HS-5 (cell line): ENCODE measurements around the gene CCR5.
"Not testable (repeated sequence)": the region's sequence is repeated elsewhere in the genome, so short reads cannot be mapped to it uniquely, and the experiment has no call there.

Source experiments
- DNase-seq: peaks from one replicate; pipeline ENCODE4 v3.0.0-alpha.2; 2012; ENCODE audit warnings: low read depth

The CCR5 gene

GRCh38 chr3:46386205-46386604 lies 15.5 kb downstream of the CCR5 start:
- DNase-seq: peak; percentile 83

- not testable (repeated sequence) for DNase-seq
Measured at GRCh38 chr3:46388847-46389246, 18.1 kb downstream of the CCR5 start.

DNA sequence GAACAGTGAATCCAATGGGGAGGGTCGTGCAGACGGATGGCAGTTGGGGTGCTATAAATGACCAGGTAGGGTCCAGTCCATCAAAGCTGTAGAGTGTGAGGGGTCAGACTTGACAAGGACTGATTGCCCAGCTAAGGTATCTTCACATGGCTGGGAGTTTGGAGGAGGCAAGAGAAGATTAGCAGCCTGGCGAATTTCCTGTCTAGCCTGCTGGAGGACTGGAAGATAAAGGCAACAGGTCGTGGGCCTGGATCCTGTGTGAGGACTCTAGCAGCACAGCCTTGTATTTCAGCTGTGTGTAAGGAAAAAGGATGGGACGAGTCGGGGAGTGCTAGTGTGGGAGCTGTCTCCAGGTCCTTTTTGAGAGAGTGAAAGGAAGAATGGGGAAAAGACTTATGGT lies 18.6 kb downstream of the CCR5 start:
- no peak for DNase-seq

- DNase-seq: not testable (repeated sequence)
Measured at GRCh38 chr3:46391526-46391925, 20.8 kb downstream of the CCR5 start.

DNA sequence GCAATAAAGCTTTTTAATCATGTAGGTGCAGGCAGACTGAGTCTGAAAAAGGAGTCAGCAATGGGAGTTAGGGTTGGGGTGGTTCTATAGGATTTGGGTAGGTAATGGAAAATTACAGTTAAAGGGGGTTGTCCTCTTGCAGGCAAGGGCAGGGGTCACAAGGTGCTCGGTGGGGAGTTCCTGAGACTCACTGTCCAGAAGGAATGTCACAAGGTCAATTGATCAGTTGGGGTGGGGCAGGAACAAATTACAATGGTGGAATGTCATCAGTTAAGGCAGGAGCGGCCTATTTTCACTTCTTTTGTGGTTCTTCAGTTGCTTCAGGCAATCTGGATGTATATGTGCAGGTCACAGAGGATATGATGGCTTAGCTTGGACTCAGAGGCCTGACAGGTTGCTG lies 22.3 kb downstream of the CCR5 start:
- DNase-seq: no peak

DNA sequence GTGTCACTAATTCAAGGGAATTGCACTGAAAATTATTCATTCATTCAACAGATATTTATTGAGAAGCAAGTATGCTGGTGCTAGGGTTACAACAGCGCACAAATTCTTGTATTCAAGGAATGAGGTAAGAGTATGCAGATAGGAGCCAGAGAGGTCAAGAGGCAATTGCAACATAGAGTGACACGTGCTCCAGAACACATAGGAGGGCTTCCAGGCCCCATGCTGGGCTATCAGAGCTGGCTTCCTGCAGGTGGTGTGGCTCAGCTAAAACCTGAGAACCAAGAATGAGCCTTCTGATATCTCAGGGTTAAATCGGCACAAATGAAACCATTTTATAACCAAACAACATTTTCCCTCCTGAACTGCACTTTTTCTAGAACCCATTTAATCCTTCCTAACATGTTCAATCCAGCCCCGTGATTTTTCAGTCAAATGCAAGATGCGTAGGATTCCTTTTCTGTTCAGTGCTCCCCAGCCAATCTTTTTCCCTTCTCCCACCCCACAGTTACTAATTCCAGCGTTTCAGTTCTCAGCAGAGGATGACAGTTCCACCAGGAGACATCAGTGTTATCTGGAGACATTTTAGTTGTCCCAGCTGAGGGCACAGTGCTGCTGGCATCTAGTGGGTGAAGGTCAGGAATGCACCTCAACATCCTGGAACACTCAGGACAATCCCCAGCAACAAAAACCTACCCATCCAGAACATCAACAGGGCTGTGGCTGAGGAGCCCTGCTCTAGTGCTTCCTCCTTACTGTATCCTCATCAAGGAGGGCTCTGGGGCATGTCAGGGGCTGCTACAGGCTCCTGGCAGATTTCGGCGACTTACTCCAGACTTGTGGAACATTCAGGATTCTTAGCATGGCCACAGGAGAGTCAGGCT lies 23.0 kb downstream of the CCR5 start:
- peak; percentile 53 for DNase-seq

DNA sequence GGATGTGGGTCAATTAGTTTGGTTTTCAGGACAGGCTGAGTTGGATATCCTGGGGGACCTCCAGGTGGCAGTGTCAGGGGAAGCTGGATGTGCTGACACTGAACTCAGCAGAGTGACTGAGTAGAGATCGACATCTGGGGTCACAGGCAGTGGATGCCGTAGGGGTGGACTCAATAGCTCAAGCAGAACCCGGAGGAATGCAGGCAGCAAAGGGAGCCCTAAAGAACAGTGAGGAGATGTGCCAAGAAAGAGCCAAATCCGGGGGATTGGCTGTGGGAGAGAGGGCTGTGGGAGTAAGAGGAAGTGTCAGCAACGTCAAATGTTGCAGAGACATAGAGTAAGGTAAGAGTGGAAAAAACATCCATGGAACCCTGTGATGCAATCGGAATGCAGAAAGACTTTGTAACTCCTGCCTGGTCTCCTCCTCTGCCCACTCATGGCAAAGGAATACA lies 24.5 kb downstream of the CCR5 start:
- peak; percentile 46 for DNase-seq

DNA sequence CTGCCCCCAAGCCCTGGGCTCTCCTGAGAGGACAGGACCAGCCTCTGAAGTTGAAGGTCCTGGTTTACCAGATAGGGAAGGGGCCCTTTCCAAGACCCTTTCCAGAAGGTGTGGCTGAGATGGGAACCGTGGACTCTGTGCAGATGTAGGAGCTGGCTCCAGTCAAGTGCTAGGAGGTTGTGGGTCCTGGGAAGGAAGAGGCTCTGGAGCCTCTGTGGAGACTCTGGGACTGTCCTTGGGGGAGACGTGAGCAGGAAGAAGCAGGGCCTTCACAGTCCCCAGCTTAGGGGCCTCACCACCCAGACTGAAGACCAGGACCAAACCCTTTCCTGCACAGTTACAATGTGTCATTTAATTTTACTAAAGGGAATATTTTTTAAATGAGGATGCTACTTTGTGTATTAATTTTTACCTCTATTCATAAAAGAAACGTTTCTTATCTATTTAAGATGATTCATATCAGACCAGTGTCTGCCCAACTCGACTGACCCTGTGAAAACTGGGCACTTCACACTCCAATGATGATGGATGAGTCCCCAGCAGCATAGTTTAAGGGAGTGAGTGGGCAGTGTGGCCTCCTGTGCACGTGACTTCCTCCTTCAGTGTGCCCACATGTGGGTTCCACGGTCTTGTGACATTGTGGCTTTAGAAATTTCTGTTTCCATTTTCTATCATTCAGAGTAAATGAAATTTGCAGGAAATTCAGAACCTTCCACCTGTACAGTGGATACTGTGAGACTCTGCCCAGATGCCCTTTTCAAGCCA lies 25.2 kb downstream of the CCR5 start:
- DNase-seq: no peak

GRCh38 chr3:46397111-46397510 lies 26.4 kb downstream of the CCR5 start:
- DNase-seq: no peak

- DNase-seq: no peak
Measured at GRCh38 chr3:46398186-46398955, 27.6 kb downstream of the CCR5 start.

DNA sequence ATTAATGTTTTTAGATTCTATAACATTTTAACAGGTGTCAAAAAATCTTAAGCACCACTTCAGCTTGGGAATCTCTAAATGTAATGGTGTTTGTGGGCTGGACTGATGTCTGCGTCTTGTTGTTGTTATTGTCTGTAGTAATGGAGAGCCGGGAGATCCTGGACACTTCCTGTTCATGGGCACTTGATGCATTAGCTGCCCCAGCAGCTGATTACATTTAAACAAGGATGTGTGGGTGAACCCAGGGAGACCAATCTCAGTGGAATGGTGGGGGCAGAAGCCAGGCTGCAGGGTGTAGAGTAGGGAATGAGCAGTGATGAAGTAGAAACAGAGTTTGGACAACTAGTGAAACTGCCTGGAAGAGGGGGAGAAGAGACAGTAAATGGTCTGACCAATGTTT lies 28.4 kb downstream of the CCR5 start:
- DNase-seq: no peak

DNA sequence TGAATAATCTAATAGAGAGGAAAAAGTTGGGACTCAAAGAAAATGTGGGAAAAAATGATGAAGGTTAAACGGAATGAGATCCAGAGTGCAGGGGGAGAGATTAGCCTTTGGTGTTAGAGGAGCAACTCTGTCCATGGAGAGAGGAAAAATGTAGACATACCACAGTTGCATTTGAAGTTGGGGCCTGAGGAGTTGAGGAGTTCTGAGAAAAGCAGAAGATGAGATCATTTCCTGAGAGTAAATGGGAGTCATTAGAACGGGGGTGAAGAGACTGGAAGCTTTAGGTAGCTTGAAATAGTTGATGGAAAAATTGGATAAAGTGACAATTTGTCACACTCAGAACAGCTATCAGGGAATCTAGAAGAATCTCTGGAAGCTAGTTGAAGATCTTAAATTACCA lies 28.8 kb downstream of the CCR5 start:
- no peak for DNase-seq

DNA sequence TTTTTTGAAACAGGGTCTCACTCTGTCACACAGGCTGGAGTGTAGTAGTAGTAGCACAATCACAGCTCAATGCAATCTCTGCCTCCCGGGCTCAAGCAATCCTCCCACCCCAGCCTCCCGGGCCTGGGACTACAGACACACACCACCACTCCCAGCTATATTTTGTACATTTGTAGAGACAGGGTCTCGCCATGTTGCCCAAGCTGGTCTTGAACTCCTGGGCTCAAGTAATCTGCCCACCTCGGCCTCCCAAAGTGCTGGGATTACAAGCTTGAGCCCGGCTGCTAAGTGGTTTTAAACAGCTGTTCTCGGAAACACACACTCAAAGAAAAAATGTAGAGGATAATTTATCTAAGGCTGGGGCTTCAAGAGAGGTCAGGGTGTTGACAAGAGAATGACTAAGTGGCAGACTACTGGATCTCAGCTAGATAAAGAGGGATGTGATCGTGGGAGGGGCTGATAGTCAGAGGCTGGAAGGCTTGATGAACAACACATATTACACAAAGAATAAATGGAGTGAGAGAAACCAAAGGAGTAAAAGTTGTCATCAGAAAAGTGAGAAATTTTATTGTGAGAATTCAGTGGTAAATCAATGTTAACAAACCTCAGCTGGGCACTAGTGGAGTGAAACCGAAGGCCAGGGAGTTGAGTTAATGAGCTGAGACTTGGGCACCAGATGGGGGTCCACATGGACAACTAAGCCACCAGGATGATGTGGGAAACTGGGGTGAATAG lies 29.4 kb downstream of the CCR5 start:
- DNase-seq: peak; percentile 72

GRCh38 chr3:46400846-46401245 lies 30.1 kb downstream of the CCR5 start:
- no peak for DNase-seq

DNA sequence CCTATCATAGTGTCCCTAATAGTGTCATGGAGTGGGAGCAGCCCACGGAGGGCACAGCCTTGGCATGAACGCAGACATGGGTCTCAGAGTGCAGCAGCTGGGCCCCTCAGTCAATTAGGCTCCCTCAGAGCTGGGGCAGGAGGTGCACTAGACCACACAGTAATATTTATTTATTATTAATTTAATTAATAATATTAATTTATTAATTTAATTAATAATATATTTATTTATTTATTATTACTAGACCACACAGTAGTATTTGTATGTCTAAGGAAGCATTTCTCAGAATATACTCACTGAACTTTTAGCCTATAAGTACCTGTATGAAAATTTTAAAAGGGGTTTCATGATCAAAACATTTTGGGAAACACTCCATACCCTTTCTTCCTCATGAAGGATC lies 30.8 kb downstream of the CCR5 start:
- DNase-seq: no peak

DNA sequence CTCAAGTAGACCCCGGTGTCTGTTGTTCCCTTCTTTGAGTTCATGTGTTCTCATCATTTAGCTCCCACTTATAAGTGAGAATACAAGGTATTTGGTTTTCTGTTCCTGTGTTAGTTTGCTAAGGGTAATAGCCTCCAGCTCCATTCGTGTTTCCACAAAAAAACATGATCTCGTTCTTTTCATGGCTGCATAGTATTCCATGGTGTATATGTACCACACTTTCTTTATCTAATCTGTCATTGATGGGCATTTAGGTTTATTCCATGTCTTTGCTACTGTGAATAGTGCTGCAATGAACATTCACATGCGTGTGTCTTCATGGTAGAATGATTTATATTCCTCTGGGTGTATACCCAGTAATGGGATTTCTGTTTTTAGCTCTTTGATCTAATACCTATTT lies 32.2 kb downstream of the CCR5 start:
- DNase-seq: not testable (repeated sequence)

DNA sequence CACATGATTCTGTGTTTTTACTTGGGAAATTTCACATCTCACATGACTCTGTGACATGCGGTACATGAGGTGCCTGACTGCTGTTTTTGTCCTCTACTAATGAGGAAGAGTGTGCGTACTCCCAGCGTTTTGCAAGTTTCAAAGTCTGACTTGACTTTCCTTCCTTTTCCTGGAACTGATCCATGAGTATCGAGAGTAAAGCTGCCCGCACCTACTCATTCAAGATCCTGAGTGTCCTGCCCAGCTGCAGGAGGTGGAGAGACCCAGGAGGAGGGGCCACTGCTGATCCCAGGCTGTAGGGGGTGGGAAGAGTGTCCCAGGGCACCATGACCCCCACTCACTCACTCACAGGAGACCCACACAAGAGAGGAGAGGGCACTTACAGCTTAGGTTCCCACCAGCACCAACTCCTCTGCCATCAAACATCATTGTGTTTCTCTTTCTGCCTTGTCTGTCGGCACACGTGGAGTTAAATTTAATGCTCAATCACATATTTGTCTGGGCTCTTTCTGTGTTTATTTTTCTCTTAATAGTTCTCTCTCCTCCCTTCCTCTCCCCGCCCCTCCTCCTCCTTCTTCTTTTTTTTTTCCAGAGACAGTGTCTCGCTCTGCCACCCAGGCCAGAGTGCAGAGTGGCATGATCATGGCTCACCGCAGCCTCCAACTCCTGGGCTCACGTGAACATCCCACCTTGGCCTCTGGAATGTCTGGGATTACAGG lies 34.7 kb downstream of the CCR5 start:
- no peak for DNase-seq

DNA sequence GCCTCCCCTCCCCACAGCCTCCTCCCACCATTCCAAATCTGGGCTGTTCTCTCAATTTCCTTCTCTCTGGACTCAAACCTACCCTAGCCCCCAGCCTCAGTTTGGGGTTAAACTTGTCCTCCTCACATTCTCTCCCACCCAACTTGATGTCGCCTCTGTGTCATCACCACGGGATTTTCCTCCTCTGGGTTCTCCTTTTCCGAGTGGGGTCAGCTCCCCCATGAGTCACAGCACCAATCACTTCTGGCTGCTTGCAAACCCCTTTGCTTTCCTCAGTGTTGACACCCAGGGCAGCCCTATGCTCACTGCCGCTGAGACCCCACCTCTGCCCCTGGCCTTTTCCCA lies 35.7 kb downstream of the CCR5 start:
- DNase-seq: no peak

DNA sequence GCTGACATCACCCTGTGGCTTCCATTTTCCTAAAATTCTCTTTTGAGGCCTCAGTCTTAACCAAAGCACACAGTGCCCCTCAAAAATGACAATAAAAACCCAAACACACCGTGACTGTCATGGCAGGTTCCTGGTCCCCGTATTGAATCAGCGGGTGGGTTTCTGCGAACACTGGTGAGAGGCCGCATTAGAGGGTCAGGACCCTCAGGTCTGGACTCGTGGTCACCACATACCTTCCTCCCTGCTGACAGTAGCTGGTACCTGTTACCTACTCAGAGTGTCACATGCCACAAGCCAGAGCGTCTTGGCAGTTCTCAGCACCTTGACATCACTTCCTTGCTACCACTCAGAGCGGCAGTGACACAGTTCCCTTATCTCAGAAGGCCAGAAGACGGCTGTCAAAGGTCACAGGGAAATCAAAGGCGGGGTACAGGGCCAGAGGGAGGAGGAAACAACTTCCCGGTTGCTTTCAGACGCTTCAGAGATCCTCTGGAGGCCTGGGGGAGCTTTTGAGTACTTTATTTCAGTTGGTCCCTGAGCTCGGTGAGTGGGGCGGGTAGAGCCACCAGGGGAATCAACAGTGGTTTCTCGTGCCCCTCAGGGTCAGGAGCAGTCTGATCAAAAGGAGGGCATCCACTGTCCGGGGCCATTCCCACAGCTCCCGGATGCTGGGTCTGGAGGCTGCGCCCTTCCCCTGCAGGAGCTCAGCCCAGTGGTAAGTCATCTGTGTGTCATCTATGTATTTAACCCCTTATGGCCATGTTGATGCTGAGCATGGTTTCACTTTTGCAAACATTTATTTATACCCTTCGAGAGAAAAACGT lies 36.3 kb downstream of the CCR5 start, which contains the start of the genes CCR5AS and CCRL2:
Gene CCR5AS (minus strand): TSS at position 279 of the 824 bp plus-strand sequence.
Gene CCRL2 (plus strand): TSS at position 472 of the 824 bp plus-strand sequence. CDS start 821 bp downstream, outside the sequence.
- peak; percentile 40 for DNase-seq

- no peak for DNase-seq
Measured at GRCh38 chr3:46407970-46408369, 37.2 kb downstream of the CCR5 start.
